RPMI8226 (cell line): ENCODE data around the gene ARSJ.

ENCODE experiments used
- DNase-seq: peaks from one replicate; pipeline ENCODE4 v3.0.0-alpha.2; 2015

The ARSJ gene

DNA sequence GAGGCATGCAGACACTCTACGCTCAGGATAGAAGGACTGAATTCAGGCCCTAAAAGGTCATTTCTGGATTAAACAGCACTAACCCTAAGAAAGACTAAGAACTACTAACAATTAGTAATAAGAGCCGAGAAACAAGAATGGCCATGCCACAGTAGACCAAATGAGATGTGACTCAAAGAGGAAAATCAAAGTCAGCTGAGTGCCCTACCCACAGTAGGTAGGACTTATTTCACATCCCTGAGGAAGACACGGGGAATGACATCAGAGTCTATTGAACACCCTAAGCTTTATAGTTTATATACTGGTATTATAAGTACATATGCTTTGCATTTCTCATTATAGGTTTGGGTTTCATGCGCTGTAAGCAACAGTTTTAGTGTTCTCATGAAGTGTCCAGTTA, 2.7 kb upstream of the ARSJ start:
- no peak for DNase-seq

DNA sequence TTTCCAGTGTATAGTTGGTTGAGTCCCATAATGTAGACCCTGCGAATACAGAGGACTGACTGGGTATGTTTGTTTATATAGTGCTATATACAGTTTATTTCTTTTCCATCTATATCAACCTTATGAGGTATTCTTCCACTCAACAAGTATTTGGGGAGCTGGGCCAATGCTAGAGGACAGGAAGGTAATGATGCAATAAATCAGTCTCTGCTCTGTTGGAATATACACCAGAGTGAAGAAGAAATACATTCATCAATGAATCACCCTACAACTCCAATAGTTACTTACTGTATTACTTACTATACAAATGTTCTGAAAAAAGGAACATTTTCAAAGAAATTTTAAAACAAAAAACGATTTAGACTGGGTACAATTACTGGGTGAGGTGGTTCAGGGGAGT, 2.1 kb upstream of the ARSJ start:
- DNase-seq, result no peak

DNA sequence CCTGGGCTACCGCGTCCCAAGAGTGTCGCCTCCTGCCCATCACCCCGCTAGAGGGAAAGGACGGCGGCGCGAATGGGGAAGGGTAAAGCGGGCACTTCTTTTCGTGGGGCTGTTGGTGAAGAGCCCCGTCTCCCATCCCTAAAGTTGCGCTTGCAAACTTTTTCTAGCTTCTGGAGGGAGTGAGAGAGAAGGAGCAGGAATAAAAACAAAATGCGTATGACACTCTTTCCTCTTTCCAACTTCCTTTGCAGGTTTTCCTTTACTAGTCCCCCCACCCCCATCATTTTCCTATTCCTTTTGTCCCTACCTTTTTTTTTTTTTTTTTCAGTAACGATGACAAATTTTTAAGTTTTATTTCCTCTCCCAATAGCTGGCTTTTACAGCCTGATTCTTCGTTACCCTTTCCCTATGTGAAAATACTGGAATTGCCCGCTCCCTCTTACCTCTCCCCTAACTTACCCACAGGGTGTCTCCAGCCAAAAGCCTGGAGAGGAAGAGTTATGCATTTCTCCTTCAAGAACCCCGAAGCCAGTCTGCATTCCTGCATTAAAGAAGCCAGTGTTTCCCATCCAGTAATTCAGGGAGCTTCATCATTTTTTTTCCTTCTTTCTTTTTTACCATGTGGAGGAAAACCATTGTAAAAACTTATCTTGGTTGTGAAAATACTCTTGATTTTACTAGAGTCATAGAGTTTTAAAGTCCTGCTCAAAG, 613 bp upstream of the ARSJ start:
- DNase-seq, result no peak

DNA sequence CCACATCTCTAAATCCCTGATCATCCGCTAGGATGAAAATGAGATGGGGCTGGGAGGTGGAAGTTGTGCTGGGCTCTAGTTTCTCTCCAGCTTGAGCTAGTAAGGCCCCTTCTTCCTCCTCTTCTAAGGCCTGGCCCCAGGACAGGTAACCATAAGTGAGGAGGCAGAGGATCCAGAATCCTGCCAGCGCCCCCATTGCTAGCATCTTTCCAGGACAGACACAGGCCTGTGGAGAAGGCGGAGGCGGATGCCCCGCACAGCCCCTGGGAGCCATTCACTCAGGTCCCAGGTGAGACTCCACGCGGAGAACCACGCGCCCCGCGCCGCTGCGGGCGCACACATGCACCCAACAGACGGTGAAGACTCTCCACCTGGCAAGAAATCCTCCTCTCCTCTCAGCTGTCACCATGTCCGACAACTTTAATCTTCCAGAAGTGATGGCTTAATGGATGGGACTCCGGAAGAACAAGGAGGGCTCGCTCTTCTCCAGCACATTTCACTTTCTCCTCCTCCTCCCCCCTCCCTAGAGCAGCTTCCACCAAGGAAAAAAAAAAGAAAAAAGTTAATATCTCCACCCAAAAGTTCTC, 793 bp downstream of the ARSJ start:
- DNase-seq, result no peak

DNA sequence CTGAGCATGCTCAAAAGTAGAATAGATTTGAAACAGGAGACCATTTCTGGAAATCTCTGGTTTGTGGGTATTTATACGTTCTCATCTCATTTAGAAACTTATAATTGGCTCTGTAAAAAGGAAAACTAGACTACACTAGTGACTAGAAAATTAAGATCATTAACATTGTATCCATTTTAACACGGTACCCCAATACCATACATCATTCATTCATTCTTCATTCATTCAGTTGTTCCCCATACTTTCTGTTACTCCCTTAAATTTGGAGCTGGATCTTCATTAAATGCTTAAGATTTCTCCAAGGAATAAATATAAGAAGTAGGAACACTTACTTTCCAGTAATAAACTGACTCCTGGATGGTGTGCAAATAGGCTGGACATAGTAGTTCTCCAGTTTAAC, 1.3 kb downstream of the ARSJ start:
- no peak for DNase-seq

DNA sequence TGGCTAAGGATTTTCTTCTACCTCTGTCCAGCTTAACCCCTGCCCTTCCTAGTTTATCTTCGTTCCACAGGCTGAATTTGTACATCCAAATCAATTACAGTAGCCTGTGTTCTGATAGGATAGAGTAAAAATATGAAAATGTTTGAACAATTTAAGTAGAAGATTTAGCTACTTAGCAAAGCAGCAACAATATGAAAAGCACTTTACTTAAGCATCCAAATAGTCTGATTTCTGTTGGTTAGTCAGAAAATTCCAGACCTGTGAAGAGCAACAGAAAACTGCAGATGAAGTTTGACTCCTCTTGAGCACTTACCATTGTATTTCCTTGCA, 2.0 kb downstream of the ARSJ start:
- DNase-seq, result no peak

DNA sequence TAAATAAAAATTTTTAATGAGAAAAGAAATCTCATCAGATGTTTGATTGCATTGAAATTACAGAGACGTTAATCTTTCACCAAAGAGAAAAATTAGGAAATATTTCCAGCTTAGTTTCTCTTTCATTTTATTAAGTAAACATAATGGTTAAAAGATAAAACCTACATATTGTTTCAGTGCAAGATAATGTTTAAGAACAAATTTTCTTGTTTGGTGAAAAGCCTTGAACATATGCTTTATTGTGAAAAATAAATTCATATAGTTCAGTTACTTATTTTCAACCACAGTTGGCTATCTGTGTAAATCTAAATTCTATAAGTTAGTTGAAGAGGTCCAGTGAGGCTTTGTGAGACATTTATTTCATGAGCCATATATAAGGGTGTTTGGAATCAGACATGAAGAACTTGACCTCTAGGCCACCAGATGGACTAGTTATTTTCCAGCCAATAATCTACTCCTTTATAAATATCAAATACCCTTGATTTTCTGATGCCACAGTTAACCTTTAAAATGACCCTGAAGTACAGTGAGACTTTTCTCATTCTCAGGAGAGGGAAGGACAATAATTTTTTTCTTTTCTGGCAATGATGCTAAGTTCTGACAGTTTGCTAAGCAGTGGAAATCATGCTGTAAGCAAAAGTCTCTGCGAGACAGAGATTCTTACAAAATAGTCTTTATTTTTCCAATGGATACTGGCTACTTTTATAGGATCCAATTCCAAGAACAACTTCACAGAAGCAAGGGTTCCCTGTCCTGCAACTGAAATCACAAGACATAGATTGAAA, 2.5 kb downstream of the ARSJ start:
- no peak for DNase-seq

DNA sequence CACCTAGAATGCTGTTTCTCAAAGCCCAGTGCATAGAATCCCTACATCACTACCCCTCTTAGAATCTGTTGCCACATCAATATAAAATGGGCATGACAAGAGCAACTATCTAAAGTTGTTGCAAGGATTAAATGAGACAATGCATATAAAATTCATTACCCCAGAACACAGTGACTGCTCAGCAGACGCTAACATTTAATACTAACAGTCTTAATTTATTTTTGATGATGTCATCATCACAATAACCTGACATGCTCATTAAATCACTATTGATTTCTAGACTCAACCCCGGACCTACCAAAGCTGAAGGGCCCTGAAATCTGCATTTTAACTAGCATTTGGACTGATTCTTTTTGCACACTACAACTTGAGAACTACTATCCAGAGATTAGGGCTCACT, 3.9 kb downstream of the ARSJ start:
- no peak for DNase-seq

DNA sequence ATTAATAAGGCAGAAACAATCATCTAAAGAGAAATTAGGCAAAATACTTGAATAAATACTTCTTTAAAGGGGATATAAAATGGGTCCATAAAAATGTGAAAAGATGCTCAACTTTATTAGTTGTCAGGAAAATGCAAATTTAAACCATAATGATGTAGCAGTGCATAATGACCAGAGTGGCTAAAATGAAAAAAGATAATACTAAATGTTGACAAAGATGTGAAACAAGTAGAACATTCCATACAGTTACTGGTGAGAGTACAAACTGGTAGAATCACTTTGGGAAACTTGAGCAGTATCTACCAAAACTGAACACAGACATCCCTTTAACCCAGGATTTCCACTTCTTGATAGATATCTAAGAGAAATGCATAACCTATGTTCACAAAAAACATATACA, 5.0 kb downstream of the ARSJ start:
- DNase-seq, result no peak

DNA sequence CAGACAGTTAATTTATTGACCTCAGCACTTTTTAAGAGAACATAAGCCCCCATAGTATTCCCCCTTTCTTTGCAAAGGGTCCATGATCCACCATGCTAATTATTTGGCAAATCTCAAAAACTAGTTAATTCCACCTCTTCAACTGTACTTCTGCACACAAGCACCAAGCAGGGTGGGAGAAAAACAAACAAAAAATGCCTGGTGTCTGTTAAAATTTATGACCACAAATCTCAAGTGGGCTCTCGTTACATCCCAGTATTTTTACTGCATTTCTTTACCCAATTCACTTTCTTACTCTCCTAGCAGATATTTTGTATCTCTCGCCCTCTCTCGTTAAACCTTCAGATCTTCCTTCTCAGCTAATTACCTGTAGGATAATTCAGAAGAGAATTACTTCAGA, 6.1 kb downstream of the ARSJ start:
- DNase-seq, result no peak

DNA sequence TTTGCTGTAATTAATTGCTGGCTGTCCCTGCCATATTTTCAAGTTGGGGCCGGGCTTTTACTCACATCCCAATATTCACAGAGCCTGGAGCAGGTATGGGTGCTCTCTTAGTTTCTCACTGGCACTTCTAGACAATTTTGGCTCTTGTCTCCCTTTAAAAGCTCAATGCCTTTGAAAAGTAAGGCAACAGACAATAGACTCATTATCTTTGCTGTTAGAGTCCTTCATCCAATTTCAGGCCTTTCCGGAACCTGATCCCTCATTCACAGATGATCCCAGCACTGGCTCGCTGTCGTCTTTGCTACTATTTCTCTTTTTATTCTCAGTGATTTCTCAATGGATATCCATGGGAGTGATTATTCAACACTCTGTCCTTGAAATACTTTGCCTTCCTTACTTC, 6.7 kb downstream of the ARSJ start:
- no peak for DNase-seq

DNA sequence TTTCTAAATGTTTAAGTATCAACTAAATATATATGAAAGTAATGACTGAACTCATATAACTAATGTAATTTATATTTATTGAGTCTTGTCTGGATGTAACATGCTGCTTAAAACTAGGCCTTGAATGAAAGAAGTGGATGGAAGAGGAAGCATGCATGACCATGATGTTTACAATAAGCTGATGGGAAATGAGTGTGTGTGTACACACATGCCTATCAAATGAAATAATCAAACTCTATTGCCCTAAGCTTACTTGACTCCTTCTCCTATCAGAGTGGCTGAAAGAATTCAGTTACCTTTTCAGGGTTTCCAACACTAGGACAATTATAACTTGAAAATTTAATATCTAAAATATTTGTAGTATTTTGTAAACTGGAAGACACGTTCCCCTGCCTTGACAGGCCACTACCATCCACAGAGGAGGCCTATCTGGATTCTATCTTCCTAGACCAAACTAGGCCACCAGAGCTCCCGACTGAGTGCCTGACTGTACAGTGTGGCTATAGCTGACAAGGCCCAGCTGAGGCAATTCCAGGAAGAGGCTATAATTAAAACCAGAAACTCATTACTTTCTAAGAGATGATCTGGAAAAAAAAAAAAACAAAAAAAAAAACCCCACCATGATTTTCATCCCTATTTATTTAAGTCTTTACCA, 7.6 kb downstream of the ARSJ start:
- DNase-seq, result no peak

DNA sequence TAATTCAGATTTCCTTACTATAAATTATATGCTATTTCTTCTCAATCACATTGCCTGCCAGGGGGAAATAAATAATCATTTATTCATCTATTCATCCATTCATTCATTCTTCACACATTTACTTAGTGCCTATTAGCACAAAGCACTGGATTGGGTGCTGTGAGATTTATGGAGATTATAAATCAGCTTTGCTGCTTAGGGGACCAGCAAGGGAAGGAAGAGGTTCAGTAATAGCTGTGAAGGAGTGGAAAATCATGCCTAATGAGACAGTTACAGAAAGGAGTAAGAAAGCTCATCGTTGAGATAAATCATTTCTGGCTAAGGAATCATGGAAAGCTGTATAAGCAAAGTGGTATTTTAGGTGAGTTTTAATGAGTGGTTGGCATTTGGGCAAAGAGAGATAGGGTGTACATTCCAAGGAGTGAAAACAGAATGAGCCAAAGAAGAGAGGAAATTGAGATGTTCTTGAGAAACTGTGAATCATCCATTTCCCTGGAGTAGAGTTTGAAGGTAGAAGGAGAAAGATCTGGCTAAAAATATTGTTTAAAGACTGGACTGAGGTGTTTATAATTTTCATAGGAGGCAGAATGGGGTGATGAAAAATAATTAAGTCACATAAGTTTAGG, 9.6 kb downstream of the ARSJ start:
- no peak for DNase-seq

DNA sequence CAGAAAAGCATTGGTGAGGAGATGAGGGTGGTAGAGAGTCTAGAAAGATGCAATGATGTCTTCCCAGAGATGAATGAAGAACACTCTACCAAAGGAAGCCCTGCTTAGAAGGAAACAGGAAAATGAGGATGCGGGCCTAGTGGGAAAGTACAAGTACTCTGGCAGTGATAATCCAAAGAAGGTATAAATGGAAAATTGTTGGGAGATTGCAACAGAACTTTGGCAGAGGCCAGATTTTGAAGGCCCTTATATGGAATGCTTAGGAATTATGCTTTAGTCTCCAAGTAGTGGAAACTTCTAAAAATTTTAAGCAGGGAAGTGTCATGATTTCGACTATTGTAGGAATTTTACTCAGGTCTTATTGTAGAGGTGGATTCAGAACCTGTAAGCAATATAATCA, 11.0 kb downstream of the ARSJ start:
- DNase-seq, result no peak

DNA sequence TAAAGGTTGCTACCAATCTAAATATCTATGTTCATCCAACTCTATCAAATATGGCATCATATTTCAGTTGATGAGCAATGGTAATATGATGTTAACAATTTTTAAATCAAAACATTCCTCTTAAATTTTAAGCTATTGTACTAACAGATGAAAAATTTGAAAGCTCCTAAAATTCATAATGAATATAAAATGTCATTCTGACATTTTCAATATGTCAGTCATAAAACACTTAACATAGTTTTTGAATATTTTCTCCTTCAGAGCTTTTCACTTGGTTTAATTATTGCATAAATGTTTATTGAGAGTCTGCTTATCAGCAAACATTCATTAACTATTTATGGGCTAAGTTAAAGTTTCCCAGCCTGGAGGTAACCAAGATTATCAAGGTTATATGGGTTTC, 11.8 kb downstream of the ARSJ start:
- no peak for DNase-seq

DNA sequence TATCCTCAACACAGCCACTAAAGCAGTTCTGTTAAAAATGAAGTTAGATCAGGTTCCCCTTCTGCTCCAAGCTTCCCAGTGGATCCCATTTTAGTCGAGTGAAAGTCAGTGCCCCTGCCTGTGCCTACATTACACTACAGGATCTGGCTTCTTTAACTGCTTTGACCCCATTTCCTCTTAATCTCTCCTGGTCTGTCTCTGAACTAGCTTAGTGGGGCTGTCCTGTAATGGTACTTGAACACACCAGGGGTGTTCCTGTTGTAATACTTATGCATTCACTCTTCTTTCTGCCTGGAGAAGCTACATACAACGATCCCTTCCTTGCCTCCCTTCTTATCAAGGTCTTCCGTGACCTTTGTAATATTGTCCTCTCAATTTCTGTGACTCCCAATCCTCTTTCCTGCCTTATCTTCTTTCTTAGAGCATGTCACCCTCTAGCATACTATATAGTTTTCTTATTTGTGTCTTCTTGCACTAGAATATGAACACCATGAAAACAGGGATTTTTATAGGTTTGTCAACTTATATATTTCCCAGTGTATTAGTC, 16.7 kb downstream of the ARSJ start:
- no peak for DNase-seq

DNA sequence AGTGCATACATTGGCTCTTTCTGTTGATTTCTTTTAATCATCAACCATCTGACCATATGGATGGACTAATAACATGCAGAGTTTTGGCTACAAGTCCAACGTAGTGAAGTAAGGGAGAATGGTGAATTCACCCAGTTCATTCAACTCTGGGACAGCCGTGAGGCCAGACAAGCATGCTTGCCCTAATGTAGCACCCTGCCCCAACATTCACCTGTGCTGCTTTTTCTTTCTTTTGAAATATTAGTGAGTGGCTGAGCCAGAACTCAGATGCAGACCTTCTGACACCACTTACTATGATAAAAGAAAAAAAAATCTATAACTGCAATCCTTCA, 17.5 kb downstream of the ARSJ start:
- no peak for DNase-seq

DNA sequence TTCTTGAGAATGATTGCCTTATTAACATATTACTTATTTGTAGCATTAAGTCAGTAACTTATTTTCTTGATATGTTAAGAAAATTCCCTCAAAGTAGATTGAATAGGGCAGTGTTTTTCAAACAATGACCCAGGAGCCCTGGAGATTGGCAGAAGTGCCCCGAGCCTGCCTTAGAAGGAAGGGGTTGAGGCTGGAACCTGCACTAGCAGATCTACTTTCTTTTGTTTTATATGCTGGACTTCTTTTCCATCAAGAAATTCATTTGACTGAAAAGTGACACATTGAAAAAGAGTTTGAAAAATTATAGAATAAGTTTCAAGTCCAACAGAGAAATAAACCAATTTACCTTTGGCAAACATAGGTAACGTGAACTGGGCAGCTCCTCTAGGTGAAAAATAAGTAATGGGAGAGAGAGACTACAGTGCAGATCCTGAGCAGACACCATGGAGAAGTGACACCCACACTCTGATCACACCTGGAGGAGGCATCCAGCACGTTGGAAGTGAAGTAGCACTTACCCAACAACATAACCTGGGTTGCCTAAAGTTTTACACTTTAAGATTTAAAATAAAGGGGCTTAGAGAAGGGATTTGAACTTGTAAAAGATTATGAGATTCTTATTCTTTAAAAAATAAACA, 18.6 kb downstream of the ARSJ start:
- no peak for DNase-seq

DNA sequence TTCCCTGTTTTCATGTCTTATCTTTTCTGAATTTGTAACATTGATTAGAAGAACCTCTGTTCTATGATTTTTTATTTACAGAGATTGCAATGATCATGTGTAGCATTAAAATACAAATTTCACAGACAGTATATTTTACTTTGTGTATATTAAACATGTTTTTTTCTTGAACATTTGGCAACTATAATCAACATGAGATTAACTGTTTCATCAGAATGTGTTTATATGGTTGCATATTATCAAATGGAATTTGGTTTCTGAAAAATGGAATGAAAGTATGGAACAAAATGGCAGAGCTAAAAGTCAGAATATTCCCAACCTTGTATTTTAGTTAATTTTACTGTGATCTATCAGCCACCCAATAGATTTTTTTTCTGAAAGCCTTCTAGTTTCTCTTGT, 19.9 kb downstream of the ARSJ start:
- DNase-seq, result no peak

DNA sequence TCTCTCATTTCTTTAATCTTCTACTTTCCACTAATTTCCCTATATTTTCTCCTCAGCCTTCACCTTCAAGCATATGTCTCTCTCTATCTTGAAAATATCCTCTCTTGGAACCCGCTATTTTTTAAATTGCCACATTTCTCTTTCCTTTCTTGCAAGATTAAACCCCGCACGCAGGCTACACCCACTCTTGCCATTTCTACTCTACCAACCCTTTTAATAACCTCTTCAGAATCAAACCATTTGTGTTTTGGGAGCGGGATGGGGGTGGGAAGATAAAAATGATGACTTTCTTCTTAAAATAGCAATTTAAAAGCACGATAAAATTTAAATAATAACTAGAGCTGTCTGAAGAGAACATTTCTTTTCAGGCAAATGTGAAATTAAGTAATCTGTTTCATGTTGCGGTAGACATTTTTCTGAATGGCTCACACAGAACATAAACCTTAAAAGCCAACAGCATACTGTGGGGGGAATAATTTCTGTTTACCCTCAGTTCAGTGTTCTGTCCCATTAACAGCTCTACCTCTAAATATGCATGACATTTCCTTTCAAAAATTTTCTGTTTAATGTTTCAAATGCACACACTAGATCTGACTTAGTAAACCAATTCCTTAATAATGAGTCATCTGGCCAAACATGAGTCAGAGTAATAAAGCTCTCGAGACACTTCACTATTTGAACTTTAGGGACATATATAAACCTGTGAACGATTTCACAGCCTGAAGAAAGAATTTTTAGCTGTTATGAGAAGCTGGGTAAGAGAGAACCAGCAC, 20.5 kb downstream of the ARSJ start:
- no peak for DNase-seq

DNA sequence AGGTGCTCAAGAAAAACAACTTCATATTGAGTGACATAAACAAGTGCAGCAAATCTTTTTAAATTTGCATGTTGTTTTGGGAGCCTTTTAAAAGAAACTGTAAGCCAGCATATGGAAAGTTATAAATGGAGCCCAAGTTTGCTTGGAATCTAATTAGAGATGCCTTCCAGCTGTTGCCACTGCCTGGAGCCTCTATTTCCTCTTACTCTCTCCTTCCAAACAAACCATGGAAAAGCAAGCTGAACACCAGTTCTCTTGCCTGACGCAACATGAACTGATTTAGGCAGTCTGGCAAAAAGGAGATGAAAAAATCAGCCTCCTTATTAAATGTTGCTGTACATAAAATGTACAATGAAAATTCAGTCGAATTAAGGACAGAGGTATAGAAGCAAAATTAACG, 21.5 kb downstream of the ARSJ start:
- no peak for DNase-seq

DNA sequence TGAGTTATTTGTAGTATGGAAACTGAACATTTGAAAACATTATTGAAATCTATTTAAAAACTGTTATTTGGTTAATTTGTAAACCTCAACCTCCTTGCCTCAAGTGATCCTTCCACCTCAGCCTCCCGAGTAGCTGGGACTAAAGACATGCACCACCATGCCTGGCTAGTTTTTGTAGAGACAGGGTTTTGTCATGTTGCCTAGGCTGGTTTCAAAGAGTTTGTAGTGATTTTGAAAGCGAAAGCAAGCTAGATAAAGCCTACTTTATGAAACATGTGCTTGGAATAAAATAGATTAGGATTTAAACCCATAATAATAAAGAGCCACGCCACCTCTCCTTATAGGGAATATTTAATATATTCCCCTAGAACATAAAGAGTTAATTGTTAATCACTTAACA, 23.5 kb downstream of the ARSJ start:
- DNase-seq, result no peak
